C4-2B (cell line): Measurements from ENCODE around the gene PACRG.

Experiments
- H3K27ac ChIP-seq: fragments of 450-650 bp; 2 replicates; pipeline ENCODE4 v1.5.1; 2017
- ZFX ChIP-seq: fragments of 450-650 bp; IDR thresholded peaks from 2 replicates; pipeline ENCODE4 v1.6.1; 2017
- TF ChIP-seq, protein P1 (sequence below): fragments of 450-650 bp; conservative IDR thresholded peaks from 2 replicates; pipeline ENCODE4 v1.5.1; 2017; ENCODE audit warnings: mild to moderate bottlenecking

PACRG gene

GRCh38 chr6:163086624-163086920 lies 358.8 kb downstream of the PACRG start:
- no peak for TF ChIP-seq ZFX
- TF ChIP-seq, protein P1, sequence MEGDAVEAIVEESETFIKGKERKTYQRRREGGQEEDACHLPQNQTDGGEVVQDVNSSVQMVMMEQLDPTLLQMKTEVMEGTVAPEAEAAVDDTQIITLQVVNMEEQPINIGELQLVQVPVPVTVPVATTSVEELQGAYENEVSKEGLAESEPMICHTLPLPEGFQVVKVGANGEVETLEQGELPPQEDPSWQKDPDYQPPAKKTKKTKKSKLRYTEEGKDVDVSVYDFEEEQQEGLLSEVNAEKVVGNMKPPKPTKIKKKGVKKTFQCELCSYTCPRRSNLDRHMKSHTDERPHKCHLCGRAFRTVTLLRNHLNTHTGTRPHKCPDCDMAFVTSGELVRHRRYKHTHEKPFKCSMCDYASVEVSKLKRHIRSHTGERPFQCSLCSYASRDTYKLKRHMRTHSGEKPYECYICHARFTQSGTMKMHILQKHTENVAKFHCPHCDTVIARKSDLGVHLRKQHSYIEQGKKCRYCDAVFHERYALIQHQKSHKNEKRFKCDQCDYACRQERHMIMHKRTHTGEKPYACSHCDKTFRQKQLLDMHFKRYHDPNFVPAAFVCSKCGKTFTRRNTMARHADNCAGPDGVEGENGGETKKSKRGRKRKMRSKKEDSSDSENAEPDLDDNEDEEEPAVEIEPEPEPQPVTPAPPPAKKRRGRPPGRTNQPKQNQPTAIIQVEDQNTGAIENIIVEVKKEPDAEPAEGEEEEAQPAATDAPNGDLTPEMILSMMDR = no peak
- H3K27ac ChIP-seq = no peak overlapping the region

DNA sequence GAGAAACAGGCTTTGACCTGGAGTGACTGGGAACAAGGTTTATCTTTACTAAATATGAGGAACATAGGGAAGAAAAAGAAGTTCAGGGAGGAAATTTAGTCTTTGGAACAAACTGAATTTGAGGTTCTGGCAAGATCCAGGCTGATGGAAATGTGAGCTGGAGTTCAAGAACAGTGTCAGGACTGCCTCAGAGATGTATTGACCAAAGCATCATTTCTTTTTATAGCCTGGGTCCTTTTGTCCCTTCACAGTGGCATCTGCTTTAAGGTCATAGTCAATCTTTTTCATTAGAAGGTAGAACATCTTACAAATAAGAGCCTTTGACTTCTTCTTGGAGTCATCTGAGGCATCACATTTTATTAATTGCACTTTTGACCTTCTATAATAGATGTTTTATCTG lies 360.2 kb downstream of the PACRG start:
- H3K27ac ChIP-seq = no peak overlapping the region
- TF ChIP-seq, protein P1 = no peak
- no peak for TF ChIP-seq ZFX

DNA sequence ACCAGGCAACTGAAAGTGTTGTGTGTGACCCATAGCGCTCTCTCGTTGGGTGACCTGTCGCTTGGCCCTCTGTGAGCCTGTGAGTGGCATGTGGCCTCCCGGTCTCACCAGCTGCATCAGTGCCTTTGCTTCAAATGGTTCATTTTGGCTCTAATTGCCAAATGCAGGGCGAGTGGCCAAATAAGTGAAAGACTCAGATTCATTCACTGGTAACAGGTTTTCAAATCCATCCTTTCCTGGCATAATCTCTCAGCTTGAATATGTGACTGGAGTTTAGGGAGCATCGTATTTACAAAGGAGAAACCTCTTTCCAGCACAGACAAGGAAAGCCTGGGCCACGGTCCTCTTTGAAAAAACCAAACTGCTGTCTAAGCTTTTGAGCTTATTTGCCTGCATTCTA lies 365.1 kb downstream of the PACRG start:
- no peak overlapping the region for H3K27ac ChIP-seq
- TF ChIP-seq ZFX = no peak

- H3K27ac ChIP-seq = no peak overlapping the region
- no peak for TF ChIP-seq ZFX
- TF ChIP-seq, protein P1 = no peak
Observed at GRCh38 chr6:163094881-163095280, 367.1 kb downstream of the PACRG start.

GRCh38 chr6:163095401-163095800 lies 367.6 kb downstream of the PACRG start:
- H3K27ac ChIP-seq = no peak overlapping the region
- TF ChIP-seq ZFX = no peak
- TF ChIP-seq, protein P1 = no peak

DNA sequence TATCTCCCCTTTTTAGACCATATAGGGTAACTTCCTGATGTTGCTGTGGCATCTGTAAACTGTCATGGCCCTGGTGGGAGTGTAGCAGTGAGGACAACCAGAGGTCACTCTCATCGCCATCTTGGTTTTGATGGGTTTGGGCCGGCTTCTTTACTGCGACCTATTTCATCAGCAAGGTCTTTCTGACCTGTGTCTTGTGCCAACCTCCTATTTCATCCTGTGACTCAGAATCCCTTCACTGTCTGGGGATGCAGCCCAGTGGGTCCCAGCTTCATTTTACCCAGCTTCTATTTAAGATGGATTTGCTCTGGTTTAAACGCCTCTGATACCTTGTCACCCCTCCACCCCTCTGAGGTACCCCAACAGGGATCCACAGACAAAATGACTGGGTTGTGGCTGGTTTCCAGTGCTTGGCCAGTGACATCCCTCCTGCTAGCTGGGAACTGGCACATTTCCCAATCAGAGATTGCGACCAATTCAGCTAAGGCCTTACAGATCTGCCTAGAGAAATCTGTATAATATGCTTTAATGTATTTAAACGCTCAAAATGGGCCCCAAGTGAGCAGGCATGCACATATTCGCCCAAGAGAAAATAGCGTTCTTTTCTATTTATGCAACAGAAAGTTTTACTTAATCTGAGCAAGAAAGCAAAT lies 371.2 kb downstream of the PACRG start:
- TF ChIP-seq, protein P1 = no peak
- no peak for TF ChIP-seq ZFX
- H3K27ac ChIP-seq = no peak overlapping the region

DNA sequence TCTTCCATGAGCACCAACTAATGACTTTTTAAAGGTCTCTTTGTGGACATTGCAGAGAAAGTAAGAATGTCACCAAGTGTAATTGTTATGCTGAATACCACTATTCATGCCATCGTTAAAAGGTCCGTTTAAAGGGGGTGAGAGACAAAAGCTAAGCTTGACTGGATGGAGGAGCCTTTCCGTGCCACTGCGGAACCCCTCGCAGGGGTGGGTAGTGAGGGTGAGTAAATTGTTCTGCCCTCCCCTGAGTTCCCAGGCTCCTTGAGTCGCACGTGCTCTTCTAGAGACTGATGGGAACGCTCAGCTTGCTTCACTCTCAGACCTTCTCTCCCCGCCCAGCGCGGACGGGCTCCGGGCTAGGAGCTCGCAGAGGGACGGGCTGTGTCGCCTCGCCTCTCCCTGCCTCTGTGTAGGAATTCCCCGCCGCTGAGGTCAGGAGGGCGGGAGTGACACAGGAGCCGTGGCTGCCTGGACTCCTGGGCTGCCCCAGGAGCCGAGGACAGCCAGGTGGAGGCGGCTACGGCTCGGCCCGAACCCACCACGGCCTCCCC lies 371.9 kb downstream of the PACRG start:
- TF ChIP-seq, protein P1 = no peak
- TF ChIP-seq ZFX = no peak
- no peak overlapping the region for H3K27ac ChIP-seq

DNA sequence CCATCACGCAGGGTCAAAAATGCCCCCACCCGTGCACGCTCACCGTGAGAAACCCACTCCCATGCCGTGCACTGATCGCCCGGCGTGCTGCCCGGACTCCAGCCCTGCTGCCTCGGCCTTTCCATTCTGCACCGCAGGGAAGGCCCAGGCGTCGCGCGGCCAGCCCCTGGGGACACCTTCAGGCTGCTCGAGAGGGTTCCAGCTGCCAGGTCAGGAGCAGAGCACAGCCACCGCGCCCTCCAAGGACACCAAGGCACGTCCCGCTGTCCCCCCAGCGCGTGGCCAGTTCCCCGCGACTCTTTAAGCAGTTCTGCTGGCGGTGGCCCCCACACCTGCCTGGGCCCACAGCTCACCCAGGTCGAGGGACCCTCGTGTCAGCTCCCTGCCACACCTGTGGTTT lies 372.5 kb downstream of the PACRG start:
- no peak overlapping the region for H3K27ac ChIP-seq
- TF ChIP-seq ZFX = no peak
- TF ChIP-seq, protein P1 = no peak
